HG02763 (cell line): ENCODE measurements around the gene SPTY2D1.
"Not testable (repeated sequence)": the region's sequence is repeated elsewhere in the genome, so short reads cannot be mapped to it uniquely, and the experiment has no call there.

Experiments
- ATAC-seq: cut with Tn5 transposase; IDR thresholded peaks from one replicate; pipeline ENCODE4 v1.9.1; 2021; ENCODE audit warnings: mild to moderate bottlenecking, moderate library complexity; ENCODE audit not compliant: unreplicated experiment

SPTY2D1 gene

GRCh38 chr11:18634140-18635032 is at the start of gene SPTY2D1:
Gene SPTY2D1, minus strand, starts transcription at chr11:18634342. Its CDS starts 85 bp downstream, at chr11:18634257.
- ATAC-seq: peak; percentile 93

DNA sequence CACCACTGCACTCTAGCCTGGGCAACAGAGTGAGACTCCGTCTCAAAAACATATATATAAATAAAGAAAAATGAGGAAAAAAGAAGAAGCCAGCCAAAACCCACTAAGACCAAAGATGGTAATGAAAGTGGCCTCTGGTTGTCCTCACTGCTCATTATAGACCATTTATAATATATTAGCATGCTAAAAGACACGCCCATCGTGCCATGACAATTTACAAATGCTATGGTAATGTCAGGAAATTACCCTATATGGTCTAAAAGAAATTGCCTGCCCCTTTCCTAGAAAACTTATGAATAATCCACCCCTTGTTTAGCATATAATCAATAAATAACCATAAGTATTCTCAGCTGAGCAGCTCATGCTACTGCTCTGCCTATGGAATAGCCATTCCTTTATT is 48.3 kb upstream of the SPTY2D1 start:
- ATAC-seq: no peak

DNA sequence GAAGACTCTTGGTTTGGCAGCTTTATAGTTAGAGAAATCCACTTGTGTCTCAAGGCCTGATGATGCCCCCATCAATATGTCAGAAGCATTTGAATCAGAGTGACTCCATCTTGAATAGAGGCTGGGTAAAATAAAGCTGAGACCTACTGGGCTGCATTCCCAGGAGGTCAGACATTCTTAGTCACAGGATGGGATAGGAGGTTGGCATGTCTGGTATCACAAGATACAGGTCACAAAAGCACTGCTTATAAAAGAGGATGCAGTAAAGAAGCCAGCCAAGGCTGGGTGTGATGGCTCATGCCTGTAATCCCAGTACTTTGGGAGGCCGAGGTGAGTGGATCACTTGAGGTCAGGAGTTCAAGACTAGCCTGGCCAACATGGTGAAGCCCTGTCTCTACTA is 47.8 kb upstream of the SPTY2D1 start:
- not testable (repeated sequence) for ATAC-seq

- no peak for ATAC-seq
These were observed 43.4 kb upstream of the SPTY2D1 start for GRCh38 chr11:18677560-18677959.

DNA sequence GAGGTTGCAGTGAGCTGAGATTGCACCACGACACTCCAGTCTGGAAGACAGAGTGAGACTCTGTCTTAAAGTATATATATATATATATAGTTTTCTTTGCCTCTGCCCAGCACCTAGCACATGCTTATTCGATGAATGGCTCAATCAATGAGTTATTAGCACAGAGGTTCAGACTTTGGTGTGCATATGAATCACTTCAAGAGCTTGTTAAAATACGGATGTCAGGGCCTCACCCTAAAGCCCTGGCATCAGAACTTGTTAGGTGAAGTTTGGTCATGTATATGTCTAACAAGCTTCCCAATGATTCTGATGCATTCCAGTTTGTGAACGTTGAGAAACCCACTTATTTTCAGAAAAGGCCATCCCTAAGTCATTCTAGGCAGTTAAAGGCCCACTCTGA is 42.7 kb upstream of the SPTY2D1 start:
- no peak for ATAC-seq

GRCh38 chr11:18672209-18672608 is 38.1 kb upstream of the SPTY2D1 start:
- not testable (repeated sequence) for ATAC-seq

DNA sequence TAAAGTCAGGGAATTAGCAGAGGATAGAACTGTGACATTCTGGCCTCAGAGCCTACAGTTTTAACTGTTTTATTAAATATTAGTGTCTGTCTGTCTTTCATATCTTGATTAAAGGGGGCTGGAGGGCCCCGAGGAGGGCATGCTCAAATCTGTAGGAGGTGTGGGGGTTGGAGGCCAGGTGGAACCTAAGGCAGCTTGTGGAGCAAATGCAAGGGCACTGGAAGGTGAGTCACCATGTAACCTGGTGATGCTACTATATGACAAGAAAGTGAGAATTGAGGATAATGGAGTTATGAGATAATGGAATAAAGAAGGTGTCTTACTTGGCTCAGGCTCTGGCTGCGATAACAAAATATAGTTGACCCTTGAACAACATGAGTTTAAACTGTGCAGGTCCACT is 37.1 kb upstream of the SPTY2D1 start:
- ATAC-seq: no peak

DNA sequence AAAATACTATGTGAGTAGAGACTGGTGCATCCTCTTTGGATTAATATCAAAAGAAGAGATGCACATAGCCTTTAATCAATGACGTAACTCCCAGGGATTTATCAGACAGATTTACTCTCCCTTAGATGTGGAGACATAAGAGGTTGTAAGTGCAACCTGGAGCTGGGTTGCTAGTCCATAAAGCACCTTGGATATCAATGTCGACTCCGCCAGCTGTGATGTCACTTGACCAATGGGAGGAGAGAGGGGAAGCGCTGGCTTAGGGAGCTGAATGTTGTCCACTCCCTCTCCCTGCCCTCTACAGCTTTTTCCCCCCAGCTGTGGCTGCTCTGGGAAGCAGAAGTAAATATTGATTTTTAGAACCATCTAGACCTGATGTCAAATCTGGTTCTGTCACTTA is 35.6 kb upstream of the SPTY2D1 start:
- ATAC-seq: no peak

DNA sequence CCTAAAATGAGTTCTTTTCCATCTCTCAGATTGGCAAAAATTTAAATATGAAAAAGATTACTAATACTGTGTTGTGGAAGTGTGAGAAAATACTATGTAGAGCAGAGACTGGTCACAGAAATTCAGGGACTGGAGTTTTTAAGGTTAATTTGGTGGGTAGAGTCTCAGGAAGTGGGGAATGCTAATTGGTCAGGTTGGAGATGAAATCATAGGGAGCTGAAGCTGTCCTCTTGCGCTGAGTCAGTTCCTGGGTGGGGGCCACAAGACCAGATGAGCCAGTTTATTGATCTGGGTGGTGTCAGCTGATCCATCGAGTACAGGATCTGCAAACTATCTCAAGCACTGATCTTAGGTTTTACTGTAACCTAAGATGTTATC is 35.1 kb upstream of the SPTY2D1 start:
- no peak for ATAC-seq

DNA sequence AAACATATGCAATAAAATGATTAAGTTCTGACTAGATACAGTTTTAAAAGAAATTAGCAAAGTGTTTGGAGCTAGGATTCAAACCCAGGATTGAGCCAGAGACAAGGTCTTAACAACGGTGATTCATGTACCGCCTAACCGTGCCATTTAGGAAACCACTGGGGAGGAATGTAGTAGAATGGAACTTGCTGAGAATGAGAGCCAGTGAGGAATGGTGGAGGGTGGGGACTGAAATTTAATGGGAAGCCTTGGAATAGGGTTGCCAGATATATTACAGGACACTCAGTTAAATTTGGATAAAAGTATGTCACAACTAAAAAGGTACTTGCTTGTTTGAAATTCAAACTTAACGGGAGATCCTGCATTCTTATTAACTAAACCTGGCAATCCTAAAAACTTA is 34.0 kb upstream of the SPTY2D1 start:
- ATAC-seq: no peak

DNA sequence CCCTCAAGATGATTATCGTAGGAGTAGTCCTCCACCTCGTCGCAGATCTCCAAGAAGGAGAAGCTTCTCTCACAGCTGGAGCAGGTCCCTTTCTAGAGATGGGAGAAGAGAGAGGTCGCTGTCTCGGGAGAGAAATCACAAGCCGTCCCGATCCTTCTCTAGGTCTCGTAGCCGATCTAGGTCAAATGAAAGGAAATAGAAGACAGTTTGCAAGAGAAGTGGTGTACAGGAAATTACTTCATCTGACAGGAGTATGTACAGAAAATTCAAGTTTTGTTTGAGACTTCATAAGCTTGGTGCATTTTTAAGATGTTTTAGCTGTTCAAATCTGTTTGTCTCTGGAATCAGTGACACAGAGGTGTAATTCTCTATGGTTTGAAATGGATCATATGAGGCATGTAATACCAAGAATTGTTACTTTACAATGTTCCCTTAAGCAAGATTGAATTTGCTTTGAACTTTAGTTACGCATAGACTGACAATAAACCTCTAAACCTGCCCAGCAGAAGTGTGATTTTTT is 31.3 kb upstream of the SPTY2D1 start:
- not testable (repeated sequence) for ATAC-seq

- ATAC-seq: no peak
These were observed 23.5 kb upstream of the SPTY2D1 start for GRCh38 chr11:18657673-18658072.

DNA sequence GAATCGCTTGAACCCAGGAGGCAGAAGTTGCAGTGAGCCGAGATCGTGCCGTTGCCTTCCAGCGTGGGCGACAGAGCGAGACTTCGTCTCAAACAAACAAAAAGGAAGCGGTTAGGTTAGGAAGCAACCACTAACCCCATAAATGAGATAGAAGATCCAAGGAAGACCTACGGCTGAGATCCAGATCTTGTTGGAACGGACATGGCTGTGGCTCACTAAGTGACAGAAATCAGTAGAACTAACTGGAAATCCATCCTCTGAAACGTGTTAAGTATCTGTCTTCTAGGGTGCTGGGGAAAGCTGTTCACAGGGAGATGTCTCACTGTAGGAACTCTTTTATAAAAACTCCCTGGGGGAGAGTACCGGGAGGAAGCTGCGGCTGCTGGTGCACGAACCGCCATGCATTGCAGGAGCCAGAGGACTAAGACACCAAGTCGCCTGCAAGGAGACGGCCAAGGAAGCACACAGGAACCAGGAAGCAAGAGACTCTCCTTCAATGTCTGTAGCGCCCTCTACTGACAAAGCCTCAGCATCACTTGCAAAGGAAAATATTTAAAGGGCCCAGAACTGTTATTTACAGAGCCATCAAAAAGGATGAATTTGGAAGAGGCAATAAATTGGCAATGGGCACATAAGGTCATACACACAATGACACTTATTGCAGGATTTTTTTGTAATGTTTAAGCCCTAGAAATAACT is 16.9 kb upstream of the SPTY2D1 start:
- ATAC-seq: no peak

- ATAC-seq: no peak
These were observed 16.2 kb upstream of the SPTY2D1 start for GRCh38 chr11:18650353-18650752.

- ATAC-seq: not testable (repeated sequence)
These were observed 8.9 kb upstream of the SPTY2D1 start for GRCh38 chr11:18643034-18643433.

- no peak for ATAC-seq
These were observed 7.5 kb upstream of the SPTY2D1 start for GRCh38 chr11:18641677-18642076.

DNA sequence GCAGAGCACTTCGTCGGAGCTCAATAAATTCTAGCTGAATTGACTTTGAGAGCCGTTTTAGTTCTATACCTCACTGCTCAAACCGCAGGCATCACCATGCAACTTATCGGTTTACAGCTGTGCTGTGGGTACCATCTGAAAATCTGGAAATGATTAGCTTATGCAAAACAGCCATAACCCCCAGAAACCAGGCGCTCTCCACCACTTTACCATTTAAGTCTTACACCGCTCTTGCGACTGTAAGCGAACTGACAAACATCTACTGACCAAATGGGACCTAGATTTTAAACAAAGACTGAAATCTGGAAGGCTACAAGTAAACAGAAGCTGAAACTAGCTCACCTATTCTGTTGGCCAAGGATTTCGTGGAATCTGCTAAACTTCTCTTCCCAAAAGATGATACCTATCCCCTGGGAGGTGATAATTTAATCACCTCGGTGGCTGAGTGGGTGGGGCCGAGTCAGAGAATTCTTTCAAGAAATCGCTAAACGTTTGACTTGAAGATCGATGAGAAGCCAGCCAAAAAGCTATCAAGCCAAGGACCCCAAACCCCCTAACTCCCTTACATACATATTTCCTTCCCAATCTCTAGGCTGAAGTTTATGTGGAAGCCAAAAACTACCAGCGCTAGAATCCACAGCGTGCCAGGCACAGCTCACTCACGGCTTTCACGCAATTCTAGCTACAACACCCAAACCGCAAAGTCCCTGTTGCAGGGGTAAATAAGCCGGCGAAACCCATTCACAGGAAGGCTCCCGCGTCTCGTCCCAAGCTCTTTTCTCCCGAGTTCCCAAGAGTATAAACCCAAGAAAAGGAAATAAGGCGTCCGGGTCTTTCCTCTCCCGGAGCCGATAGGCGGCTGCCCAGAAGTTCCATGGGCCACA is 644 bp downstream of the SPTY2D1 start:
- ATAC-seq: peak; percentile 52

DNA sequence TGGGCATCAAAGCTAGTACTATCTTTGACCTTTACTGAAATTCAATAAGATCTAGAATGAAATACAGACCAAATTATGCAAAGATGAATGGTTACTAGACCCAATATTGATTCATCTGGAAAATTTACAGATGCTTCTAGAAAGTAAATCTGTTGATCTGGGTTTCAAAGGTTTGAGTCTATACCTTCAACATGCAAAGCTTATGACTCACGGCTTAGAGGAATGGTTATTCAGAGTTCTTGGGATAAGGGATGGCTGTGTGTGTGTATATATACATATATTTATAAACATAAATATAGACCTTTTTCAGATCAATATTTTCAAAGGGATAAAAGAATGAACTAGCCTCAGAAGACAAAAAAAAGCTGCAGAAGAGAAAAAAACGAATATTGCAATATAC is 1.3 kb downstream of the SPTY2D1 start:
- no peak for ATAC-seq

GRCh38 chr11:18624161-18624560 is 10.0 kb downstream of the SPTY2D1 start:
- ATAC-seq: no peak

GRCh38 chr11:18623707-18624106 is 10.4 kb downstream of the SPTY2D1 start:
- ATAC-seq: no peak
